H9 (cell line): ENCODE results near the gene SIPA1L3. TPM values are rescaled to one million over a fixed set of nuclear protein-coding genes. Genes with fewer than 3 reads are reported as not detected.

Experiments
- DNase-seq: peaks from one replicate; pipeline ENCODE4 v3.0.0-alpha.2; 2017
- H2AFZ ChIP-seq: one replicate; pipeline ENCODE4 v1.6.1; 2013; ENCODE audit warnings: mild to moderate bottlenecking, low read length, control low read depth, moderate library complexity
- H2AK5ac ChIP-seq: 2 replicates; pipeline ENCODE4 v1.6.1; 2013; ENCODE audit warnings: low read length, control low read depth, mixed read lengths; ENCODE audit not compliant: insufficient read length
- H2BK120ac ChIP-seq: one replicate; pipeline ENCODE4 v1.6.1; 2013; ENCODE audit warnings: low read depth, mild to moderate bottlenecking, low read length, control low read depth, inconsistent platforms; ENCODE audit not compliant: poor library complexity, severe bottlenecking
- H2BK12ac ChIP-seq: 2 replicates; pipeline ENCODE4 v1.6.1; 2013; ENCODE audit warnings: low read length, control low read depth, mixed read lengths, low read depth; ENCODE audit not compliant: insufficient read length
- H2BK15ac ChIP-seq: 2 replicates; pipeline ENCODE4 v1.6.1; 2013; ENCODE audit warnings: low read depth, low read length, control low read depth
- H2BK20ac ChIP-seq: one replicate; pipeline ENCODE4 v1.6.1; 2013; ENCODE audit warnings: low read depth, mild to moderate bottlenecking, low read length, control low read depth, inconsistent platforms; ENCODE audit not compliant: poor library complexity, severe bottlenecking
- H2BK5ac ChIP-seq: 2 replicates; pipeline ENCODE4 v1.6.1; 2013; ENCODE audit warnings: low read length, control low read depth, mixed read lengths; ENCODE audit not compliant: insufficient read length
- H3K14ac ChIP-seq: 2 replicates; pipeline ENCODE4 v1.6.1; 2013; ENCODE audit warnings: low read length, control low read depth; ENCODE audit not compliant: insufficient read depth
- H3K18ac ChIP-seq: 2 replicates; pipeline ENCODE4 v1.6.1; 2013; ENCODE audit warnings: low read depth, mild to moderate bottlenecking, mixed read lengths, low read length, control low read depth; ENCODE audit not compliant: insufficient read length
- H3K23ac ChIP-seq: 2 replicates; pipeline ENCODE4 v1.6.1; 2013; ENCODE audit warnings: low read length, control low read depth, mixed read lengths, low read depth; ENCODE audit not compliant: insufficient read length
- H3K23me2 ChIP-seq: 2 replicates; pipeline ENCODE4 v1.6.1; 2013; ENCODE audit warnings: low read depth, mild to moderate bottlenecking, mixed read lengths, low read length, control low read depth; ENCODE audit not compliant: insufficient read length, poor library complexity, severe bottlenecking
- H3K27ac ChIP-seq: 2 replicates; pipeline ENCODE4 v1.5.1; 2013; ENCODE audit warnings: low read length, control low read depth, mixed read lengths, low read depth; ENCODE audit not compliant: insufficient read length
- H3K27me3 ChIP-seq: 2 replicates; pipeline ENCODE4 v1.6.1; 2013; ENCODE audit warnings: low read length, control low read depth, inconsistent platforms; ENCODE audit not compliant: insufficient read depth
- H3K4ac ChIP-seq: 2 replicates; pipeline ENCODE4 v1.6.1; 2013; ENCODE audit warnings: low read depth, mild to moderate bottlenecking, control low read depth, inconsistent platforms, low read length, moderate library complexity
- H3K4me1 ChIP-seq: 2 replicates; pipeline ENCODE4 v1.6.1; 2013; ENCODE audit warnings: low read length, control low read depth, inconsistent platforms; ENCODE audit not compliant: insufficient read depth
- H3K4me2 ChIP-seq: 2 replicates; pipeline ENCODE4 v1.6.1; 2013; ENCODE audit warnings: low read length, control low read depth, mixed read lengths; ENCODE audit not compliant: insufficient read length, insufficient read depth
- H3K56ac ChIP-seq: 2 replicates; pipeline ENCODE4 v1.6.1; 2013; ENCODE audit warnings: low read depth, mild to moderate bottlenecking, mixed read lengths, low read length, control low read depth; ENCODE audit not compliant: insufficient read length
- H3K79me1 ChIP-seq: 2 replicates; pipeline ENCODE4 v1.6.1; 2013; ENCODE audit warnings: low read depth, mild to moderate bottlenecking, moderate library complexity, low read length, control low read depth, inconsistent platforms; ENCODE audit not compliant: insufficient read depth, poor library complexity, severe bottlenecking
- H3K79me2 ChIP-seq: 2 replicates; pipeline ENCODE4 v1.6.1; 2013; ENCODE audit warnings: low read length, control low read depth, inconsistent platforms; ENCODE audit not compliant: insufficient read depth
- H3K9ac ChIP-seq: 2 replicates; pipeline ENCODE4 v1.6.1; 2013; ENCODE audit warnings: low read length, control low read depth, mixed read lengths; ENCODE audit not compliant: insufficient read length; ENCODE audit errors: extremely low read depth
- H3K9me3 ChIP-seq: one replicate; pipeline ENCODE4 v1.6.1; 2013; ENCODE audit warnings: low read depth, low read length, inconsistent platforms; ENCODE audit not compliant: control insufficient read depth
- H3T11ph ChIP-seq: one replicate; pipeline ENCODE4 v1.6.1; 2013; ENCODE audit warnings: mild to moderate bottlenecking, low read length, control low read depth, inconsistent platforms
- H4K20me1 ChIP-seq: one replicate; pipeline ENCODE4 v1.6.1; 2013; ENCODE audit not compliant: control insufficient read depth, insufficient read length, insufficient read depth
- H4K5ac ChIP-seq: 2 replicates; pipeline ENCODE4 v1.6.1; 2013; ENCODE audit warnings: low read depth, mild to moderate bottlenecking, mixed read lengths, low read length, control low read depth; ENCODE audit not compliant: insufficient read length
- H4K8ac ChIP-seq: replicated peaks from 2 replicates; pipeline ENCODE4 v1.6.1; 2013; ENCODE audit warnings: low read length, control low read depth, mixed read lengths, low read depth; ENCODE audit not compliant: insufficient read length
- H4K91ac ChIP-seq: 2 replicates; pipeline ENCODE4 v1.6.1; 2013; ENCODE audit warnings: low read depth, mild to moderate bottlenecking, moderate library complexity, mixed read lengths, low read length, control low read depth; ENCODE audit not compliant: insufficient read length
- H3K27ac Mint-ChIP-seq, 3 experiments: 2 replicates in 2 of 3; 3 replicates in 1 of 3; pipeline ENCODE4 v1.8.0; 2020 to 2021; ENCODE audit warnings: mixed read lengths in 3 of 3, mild to moderate bottlenecking in 1 of 3, moderate library complexity in 1 of 3
- H3K27me3 Mint-ChIP-seq: 2 replicates; pipeline ENCODE4 v1.8.0; 2021; ENCODE audit warnings: low read depth, mild to moderate bottlenecking, moderate library complexity, mixed read lengths
- H3K36me3 Mint-ChIP-seq, 3 experiments: 2 replicates in 2 of 3; 3 replicates in 1 of 3; pipeline ENCODE4 v1.8.0; 2020 to 2021; ENCODE audit warnings: low read depth in 3 of 3, mixed read lengths in 3 of 3; ENCODE audit not compliant: insufficient read depth in 1 of 3
- H3K4me1 Mint-ChIP-seq, 2 experiments: 2 replicates each; pipeline ENCODE4 v1.8.0; 2020; ENCODE audit warnings: mixed read lengths in 2 of 2
- H3K4me3 Mint-ChIP-seq, 2 experiments: 2 replicates in 1 of 2; 3 replicates in 1 of 2; pipeline ENCODE4 v1.8.0; 2020 to 2021; ENCODE audit warnings: mild to moderate bottlenecking in 2 of 2, mixed read lengths in 2 of 2, moderate library complexity in 1 of 2
- H3K9me3 Mint-ChIP-seq, 2 experiments: 2 replicates in 1 of 2; 3 replicates in 1 of 2; pipeline ENCODE4 v1.8.0; 2020; ENCODE audit warnings: mild to moderate bottlenecking in 2 of 2, mixed read lengths in 2 of 2, moderate library complexity in 1 of 2
- WGBS: extraction: QIAGEN DNeasy Blood & Tissue Kit; methylation state at CpG from one replicate; pipeline ENCODE4 v1.1.7; 2013; ENCODE audit warnings: missing lambda C conversion rate, low lambda C conversion rate, mixed read lengths; ENCODE audit not compliant: insufficient read length; ENCODE audit errors: extremely low coverage; 5-methylcytosine and 5-hydroxymethylcytosine counted together
- total RNA-seq: library from RNA; stranded (reverse); gene quantifications from 2 replicates; pipeline ENCODE4 v1.2.1, GENCODE V29; 2021
- TF ChIP-seq, protein P1 (sequence below): fragments of 200-600 bp; sonication (generic); conservative IDR thresholded peaks from 3 replicates; pipeline ENCODE4 v1.8.0; 2021; ENCODE audit warnings: antibody characterized with exemption, mild to moderate bottlenecking

The SIPA1L3 gene
- total RNA-seq, 1 experiment from 2014 or later: 40.1 TPM

DNA sequence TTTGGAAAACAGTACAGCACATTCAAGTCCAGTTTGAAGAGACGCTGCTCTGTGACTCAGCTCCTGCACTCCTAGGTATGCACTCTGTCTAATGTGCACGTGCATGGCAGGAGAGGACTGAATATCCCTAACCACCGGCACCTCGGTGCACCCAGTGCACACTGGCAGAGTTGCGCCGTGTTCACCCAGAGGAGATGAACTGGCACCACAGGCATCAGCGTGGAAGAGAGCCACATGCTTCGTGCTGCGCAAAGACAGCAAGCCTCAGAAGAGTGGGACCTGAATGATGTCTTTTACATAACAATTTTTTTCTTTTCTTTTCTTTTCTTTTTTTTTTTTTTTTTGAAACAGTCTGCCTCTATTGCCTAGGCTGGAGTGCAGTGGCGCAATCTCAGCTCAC, 194.7 kb downstream of the SIPA1L3 start:
- DNase-seq: no peak
- Histone ChIP-seq H2BK120ac (no peak overlapping the region), H3K4me1 (no peaks in the 10 kb centered on the region), H2BK12ac (no peak overlapping the region), H3K27me3 (no peaks in the 10 kb centered on the region), H2BK15ac (no peak overlapping the region), H4K5ac (no peak overlapping the region), H4K8ac (no peak overlapping the region), H2AFZ (no peak overlapping the region), H3K9ac (no peak overlapping the region), H3K56ac (no peak overlapping the region), H4K20me1 (no peaks in the 10 kb centered on the region), H3K18ac (no peak overlapping the region), H2BK5ac (no peak overlapping the region), H3K23ac (no peak overlapping the region), H3K4me2 (no peak overlapping the region), H3K27ac (no peak overlapping the region), H3K79me2 (no peaks in the 10 kb centered on the region), H3K4ac (no peak overlapping the region), H2AK5ac (no peak overlapping the region), H3K9me3 (peaks cover 11% of the 10 kb centered on the region), H3T11ph (no peak overlapping the region), H3K14ac (no peak overlapping the region), H3K23me2 (no peaks in the 10 kb centered on the region), H2BK20ac (no peak overlapping the region), H3K79me1 (no peaks in the 10 kb centered on the region), H4K91ac (no peak overlapping the region)
- Mint-ChIP-seq H3K4me3 (no peak overlapping the region), H3K36me3 (peaks cover 42 to 66% (median 47%) of the 10 kb centered on the region in 3 experiments), H3K9me3 (peaks cover 7 to 8% of the 10 kb centered on the region in 2 experiments), H3K27ac (no peak overlapping the region), H3K4me1 (no peaks in the 10 kb centered on the region), H3K27me3 (no peaks in the 10 kb centered on the region)
- TF ChIP-seq, protein P1, sequence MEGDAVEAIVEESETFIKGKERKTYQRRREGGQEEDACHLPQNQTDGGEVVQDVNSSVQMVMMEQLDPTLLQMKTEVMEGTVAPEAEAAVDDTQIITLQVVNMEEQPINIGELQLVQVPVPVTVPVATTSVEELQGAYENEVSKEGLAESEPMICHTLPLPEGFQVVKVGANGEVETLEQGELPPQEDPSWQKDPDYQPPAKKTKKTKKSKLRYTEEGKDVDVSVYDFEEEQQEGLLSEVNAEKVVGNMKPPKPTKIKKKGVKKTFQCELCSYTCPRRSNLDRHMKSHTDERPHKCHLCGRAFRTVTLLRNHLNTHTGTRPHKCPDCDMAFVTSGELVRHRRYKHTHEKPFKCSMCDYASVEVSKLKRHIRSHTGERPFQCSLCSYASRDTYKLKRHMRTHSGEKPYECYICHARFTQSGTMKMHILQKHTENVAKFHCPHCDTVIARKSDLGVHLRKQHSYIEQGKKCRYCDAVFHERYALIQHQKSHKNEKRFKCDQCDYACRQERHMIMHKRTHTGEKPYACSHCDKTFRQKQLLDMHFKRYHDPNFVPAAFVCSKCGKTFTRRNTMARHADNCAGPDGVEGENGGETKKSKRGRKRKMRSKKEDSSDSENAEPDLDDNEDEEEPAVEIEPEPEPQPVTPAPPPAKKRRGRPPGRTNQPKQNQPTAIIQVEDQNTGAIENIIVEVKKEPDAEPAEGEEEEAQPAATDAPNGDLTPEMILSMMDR: no peak
- WGBS: no CpG with 5 or more reads among the region's 10 CpGs
